NCI-H69 (cell line): ENCODE results near the gene LPIN3.
A peak's percentile ranks its signal among the peaks of the same experiment; 100 is the strongest.

Experiments
- DNase-seq: peaks from one replicate; lab custom pipeline; 2025; lab: John Stamatoyannopoulos, UW

The LPIN3 gene

DNA sequence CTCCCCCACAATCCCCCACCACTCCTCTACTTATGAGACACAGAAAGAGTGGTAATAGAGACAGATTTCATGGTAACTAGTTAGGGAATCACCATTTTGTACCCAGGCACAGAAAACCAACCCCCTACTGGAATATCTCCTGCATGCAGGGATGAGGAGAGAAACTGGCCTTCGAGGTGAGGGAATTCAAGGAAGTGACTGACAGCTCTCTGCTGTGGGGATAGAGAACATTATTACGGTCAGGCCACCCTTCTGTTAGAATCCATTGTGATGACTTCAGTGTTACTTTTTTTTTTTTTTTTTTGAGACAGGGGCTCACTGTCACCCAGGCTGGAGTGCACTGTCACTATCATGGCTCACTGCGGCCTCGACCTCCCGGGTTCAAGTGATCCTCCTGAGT lies 13.4 kb upstream of the LPIN3 start:
- no peak for DNase-seq

DNA sequence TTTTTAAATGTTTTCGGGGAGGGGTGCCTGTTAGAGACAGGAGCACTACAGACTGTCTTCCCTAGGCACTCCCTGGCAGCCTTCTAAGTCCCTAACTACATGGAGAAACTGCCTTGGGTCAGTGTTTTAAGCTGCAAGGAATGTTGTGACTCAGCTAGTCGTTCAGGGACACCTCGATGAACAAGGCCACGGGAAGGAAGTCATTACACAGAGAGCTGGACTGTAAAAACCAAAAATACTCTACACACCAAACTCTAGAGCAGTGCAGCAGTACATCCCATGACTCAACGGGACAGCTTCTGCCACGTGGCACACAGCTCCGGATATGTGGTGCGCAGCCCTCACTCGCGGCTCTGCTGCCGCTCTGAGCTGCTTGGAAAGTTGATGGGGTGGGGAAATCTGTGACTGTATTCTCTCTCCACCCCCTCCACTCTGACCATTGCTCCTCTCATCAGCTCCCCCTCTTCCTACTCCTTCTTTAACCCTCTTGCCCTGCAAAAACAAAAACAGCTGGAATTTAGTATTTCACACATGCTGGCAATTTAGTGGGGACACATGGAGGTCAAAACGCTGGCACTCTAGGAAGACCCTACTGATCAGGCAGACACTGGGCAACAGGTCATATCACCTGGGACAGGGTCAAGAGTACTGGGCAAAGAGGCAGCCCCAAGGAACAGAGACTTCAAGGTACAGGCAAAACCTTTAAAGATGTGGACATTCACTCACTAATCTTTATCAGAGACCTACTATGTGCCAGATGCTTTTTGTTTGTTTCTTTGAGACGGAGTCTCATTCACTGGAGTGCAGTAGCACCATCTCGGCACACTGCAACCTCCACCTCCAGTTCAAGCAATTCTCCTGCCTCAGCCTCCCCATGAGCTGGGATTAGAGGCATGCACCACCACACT lies 10.9 kb upstream of the LPIN3 start:
- no peak for DNase-seq

DNA sequence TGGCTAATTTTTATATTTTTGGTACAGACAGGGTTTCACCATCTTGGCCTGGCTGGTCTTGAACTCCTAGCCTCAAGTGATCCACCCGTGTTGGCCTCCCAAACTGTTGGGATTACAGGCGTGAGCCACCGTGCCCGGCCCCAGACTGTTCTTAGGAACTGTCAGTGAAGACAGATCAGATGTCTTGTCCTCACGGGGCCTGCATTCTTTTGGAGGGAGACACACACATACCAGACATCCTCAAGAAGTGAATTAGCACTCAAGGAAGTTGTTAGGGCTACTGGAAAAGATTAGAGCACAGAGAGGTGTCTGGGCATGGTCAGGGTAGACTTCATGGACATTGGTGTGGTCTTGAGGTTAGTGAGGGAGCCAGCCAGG lies 10.3 kb upstream of the LPIN3 start:
- no peak for DNase-seq

DNA sequence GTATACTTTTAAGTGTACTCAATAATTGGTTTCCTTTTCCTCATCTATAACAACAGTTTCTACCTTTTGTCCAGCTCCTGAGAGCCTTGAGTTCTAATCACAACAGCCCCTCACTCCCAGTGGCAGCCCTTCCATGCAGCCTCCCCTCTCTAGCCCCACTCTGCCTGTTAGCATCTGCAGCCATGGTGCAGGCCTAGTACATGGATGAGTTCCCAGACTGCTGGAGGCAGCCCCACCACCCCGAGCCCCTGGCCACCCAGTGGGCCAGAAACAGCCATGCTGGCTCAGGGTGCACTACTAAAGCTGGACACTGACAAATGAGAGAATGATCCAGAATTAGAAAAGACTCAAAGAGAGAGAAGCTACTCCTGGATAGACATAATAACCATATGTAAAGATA lies 9.7 kb upstream of the LPIN3 start:
- no peak for DNase-seq

DNA sequence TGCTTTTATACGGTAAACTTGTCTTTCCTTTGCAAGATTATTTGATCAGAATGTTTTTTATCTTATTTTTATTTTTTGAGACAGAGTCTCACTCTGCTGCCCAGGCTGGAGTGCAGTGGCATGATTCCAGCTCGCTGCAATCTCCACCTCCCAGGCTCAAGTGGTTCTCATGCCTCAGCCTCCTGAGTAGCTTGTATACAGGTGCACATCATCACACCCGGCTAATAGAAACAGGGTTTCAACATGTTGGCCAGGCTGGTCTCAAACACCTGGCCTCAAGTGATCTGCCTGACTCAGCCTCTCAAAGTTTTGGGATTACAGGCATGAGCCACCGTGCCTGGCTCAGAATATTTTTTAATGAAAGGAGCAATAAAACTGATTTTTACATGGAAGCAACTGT lies 8.9 kb upstream of the LPIN3 start:
- DNase-seq, result no peak

DNA sequence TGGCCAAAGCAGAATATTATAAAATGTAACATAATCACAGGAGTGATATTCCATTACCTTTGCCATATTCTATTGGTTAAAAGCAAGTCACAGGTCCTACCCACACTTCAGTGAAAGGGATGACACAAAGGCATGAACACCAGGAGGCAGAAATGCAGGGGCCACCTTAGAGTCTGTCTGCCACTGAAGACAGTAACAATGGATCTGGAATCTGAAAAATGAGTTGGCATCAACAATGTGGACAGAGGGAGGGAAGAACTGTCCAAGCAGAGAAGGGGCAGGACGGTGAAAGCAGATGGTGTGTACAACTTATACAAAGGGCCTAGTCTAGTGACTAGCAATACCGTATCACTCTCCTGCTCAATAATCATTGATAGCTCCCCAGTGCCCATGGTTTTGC lies 6.6 kb upstream of the LPIN3 start:
- no peak for DNase-seq

DNA sequence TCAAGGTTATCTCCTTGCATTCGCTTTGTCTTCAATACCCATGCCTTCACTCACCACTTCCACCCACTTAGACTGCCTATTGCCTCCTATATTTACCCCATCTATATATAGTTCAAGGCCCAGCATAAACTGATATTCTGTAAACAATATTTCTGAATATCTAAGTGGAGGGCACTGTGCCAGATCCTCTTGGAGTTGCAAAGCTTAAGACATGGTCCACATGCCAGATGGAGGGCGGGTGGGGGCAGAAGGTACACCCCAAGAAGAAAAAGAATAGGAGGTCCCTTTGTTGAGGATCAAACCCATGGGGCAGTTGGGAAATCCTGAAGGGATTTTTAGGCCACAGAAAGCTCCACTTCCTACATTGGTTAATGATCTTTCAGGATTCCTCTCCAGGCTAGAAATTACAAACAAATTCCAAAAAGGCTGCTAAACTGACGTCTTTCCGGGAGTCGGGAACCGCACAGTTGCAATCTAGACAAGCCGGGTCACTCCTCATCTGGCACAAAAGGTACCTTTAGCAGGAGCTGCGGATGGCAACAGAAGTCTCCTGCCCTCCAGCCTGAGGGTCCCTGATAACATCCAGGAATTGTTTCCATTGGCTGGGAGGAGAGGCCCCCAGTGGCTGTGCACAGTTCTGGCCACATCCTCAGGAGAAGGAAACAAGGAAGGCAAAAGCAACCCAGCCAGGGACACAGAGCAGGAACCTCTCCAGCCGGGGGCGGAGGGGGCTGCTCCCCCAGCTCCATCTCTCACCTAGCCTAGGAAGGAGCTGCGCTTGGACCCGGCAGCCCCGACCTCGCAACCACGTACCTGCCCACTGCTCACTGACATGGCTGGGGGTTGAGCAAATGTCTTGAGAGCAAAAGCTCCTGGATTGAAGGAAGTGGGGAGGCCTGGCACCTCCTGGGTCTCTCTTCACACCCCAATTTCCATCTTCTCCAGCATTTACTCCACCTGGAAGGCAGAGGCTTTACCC lies 5.9 kb upstream of the LPIN3 start:
- no peak for DNase-seq

DNA sequence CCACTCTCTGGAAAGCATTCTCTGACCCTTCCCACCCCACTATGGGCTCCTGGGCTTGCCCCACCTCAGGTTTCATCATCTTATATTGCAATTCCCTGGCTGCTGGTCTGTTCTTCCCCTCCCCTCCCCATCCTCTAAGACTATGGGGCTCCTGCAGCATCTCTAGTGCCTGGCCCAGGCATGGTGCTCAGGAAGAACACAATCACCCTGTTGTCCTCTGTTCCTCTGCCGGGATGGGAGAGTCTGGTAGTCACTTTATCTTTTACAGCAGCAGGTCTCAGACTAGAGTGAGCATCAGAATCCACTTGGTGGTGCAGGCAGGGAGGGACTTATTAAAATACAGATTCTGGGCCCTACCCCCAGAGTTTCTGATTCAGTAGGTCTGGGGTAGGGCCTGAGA lies 5.0 kb upstream of the LPIN3 start:
- DNase-seq, result no peak

DNA sequence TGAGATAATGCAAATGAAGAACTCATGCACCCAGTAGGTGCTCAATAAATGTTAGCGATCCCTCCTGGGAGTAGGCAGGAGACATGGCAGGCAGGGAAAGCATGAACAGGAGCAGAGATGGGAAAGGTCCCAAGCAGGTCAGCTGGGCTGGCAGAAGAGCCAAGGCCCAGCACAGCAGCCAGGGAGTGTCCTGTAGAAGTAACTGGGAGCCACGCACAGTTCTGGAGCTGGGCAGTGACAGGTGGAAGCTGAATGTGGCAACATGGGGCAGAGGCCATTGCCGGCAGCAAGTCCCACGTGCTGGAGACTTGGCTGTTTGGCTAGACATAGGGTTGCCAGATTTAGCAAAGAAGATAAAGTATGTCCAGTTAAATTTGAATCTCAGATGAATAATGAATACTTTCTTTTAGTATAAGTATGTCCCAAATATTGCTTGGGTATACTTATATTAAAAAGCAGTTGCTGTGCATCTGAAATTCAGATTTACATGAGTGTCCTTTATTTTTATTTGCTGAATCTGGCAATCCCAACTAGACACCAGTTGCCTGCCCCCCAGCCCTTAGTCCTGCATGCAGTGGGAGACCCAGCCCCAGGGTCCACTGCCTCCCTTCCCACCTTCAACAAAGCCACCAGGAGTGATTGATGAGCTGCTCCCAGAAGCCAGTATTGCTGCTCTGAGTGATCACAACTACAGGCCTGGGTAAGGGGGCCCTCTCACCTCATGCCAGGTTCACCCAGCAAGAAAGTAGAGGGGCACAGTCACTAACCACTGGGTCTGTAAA lies 3.7 kb upstream of the LPIN3 start:
- no peak for DNase-seq

DNA sequence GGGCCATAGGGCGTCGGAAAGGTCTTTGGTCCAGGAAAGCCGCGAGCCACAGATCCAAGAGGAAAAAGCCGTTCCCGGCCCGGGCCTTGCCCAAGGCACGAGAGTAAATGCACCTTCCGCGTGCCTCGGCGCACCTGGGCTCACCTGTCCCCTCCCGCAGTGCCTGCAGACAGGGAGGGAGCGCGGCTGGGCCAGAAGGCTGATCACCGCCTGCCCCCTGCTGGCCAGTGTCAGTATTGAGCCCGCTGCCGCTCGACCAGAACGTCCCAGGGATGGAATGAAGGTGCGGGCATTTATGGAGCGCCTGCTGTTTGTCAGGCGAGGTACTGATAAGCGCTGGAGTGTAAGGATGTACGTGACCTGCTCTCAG lies 679 bp upstream of the LPIN3 start:
- peak; percentile 85 for DNase-seq

DNA sequence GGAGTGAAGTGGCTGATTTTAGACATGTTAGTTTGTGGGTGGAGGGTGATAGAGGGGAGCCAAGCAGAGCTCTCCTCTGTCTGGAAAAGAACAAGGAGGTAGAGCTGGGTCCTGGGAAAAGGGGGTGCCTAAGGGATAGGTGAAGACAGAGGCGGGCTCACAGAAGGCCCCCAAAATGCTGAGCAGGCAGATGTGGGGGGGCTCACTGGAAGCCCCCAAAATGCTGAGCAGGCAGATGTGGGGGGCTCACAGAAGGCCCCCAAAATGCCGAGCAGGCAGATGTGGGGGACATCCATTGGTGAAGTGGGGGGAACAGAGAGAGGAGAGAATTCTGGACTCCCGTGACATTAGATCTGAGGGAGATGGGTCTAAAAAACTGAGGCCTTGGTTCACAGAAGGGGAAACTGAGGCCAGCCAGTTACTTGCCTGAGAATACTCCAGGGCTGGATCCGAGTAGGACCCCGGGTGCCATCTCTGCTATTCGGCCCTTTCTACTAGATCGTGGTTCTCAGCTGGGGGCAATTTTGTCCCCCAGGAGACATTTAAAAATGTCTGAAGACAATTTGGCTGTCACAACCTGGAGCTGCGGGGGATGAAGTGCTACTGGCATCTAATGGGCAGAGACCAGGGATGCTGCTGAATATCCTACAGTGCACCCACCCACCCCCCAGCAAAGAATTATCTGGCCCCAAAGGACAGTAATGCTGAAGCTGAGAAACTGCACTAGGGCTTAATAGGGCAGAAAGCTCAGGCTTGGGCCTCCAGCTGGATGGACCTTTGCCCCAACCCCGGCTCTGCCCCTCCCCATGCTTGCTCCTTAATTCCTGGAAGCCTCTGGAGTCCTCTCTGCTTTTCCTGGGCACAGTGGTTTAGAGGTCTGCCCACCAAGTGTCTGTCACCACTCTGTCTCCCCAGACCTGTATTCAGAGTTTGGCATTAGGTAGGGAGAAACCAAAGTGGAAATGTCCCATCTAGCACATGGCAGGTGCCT lies 2.1 kb downstream of the LPIN3 start:
- no peak for DNase-seq

DNA sequence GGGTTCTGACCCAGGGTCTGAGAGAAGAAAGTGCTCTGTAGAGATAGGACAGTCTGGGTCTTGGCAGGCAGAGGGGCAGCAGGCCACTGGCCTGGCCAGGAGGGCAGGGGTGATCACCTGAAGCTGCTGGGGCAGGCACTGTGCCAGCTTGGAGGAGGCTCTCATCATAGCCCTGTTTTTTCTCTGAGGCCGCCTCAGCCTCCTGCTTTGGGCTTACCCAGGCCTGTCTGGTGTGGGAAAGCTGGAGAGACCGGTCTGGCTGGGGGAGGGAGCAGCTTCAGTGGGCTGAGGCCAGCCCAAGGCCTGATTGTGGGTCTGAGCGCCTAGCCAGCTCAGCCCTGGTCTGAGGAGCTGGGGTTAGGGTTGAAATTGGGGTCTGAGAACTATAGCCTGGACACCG lies 3.9 kb downstream of the LPIN3 start:
- no peak for DNase-seq

DNA sequence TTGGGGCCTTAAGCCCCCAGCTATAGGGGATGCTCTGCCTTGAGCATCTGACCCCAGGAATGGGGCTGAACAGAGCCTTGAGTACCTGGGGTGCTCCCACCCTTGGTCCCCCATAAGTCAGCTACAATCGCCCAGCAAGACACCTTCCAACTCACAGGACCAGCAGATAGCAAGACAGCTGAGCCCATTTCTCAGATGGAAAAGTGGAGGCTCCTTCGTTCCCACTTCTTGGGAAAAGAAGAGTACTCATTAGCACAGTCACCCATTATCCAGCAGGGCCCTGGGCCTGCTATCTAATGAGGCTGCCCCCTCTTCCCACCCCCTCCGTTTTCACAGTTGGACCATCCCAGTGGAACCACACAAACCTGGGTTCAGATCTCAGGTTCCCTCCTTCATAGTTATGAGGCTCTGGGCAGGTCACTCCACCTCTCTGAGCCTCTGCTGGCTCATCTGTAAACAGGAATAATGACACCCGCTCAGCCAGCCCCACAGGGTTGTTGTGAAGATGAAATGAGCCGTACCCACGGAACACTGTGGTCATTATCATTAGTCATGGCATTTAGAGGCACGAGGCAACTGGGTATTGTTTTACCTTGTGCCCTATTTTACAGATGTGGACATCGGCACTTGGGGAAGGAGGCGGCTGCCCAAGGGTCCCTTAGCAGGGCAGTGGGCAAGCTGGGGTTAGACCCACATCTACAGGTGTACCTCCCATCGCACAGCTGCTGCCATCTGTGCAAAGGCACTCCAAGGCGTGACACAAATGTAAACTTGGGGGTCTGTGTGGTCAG lies 4.5 kb downstream of the LPIN3 start:
- peak; percentile 77 for DNase-seq

DNA sequence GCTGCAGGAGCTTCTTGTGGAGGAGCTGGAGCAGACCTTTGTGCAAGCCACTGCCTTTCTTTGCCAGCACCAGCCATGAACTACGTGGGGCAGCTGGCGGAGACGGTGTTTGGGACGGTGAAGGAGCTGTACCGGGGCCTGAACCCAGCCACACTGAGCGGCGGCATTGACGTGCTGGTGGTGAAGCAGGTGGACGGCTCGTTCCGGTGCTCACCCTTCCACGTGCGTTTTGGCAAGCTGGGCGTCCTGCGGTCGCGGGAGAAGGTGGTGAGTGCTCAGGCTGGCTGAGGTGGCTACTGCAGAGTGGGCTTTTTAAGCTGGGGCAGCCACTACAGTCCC lies 5.1 kb downstream of the LPIN3 start:
- DNase-seq, result no peak

DNA sequence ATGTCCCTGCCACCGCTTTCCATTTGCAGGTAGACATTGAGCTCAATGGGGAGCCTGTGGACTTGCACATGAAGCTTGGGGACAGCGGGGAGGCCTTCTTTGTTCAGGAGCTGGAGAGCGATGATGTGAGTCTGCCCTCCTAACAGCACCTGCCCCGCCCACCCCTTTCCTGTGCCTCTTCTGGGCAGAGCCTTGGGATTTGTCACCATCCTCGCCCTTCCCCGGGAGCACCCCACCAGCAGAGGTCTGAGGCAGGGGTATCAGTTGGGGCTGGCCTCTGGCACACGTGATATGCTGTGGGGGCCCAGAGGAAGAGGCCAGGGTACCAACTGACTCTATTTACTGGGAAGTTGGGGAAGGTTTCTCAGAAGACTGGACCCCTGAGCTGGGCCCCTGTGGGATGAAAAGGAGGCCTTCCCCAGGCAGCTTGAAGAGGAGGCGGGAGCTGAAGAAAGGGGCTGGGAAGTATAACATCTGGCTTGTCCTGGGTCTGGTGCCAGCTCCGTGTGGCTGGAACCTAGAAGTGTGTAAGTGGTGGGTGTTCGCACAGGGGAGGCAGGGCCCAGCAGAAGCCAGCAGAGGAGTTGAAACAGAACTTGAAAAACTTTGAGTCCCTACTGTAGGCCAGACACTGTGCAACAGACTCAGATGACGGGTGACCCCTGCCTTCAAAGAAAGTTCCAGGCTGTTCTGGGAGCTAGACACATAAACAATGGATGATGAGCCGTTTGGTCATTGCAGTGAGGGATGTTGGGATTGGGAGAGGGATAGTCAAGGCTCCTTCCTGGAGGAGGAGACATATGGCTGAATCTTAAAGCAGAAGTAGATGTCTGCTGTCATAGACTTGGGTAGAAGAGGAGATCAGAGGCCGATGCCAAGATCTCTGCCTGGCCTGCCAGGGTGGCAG lies 7.2 kb downstream of the LPIN3 start:
- DNase-seq, result no peak

DNA sequence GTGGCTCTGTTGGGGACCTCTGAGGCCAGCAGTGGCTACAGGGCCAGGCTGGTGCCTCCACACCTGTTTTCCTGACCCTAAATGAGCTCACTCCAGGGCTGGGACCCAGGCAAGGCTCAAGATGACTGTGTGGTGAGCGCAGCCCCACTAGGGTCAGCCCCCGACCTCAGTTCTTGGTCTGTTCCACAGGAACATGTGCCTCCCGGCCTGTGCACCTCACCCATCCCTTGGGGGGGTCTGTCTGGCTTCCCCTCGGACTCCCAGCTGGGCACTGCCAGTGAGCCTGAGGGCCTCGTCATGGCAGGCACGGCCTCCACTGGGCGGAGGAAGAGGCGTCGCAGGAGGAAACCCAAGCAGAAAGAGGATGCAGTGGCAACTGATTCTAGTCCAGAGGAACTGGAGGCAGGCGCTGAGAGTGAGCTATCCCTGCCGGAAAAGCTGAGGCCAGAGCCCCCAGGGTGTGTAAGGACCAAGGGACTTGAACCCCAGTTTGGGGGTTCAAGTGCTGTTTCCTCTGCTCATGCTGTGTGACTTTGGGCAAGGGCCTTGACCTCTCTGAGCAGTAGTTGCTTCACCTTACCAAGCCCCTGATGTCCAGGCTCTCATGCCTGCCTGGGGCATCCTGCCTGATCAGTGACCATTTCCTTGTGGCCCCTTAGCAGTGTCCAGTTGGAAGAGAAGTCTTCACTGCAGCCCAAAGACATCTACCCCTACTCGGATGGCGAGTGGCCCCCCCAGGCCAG lies 8.0 kb downstream of the LPIN3 start:
- no peak for DNase-seq

DNA sequence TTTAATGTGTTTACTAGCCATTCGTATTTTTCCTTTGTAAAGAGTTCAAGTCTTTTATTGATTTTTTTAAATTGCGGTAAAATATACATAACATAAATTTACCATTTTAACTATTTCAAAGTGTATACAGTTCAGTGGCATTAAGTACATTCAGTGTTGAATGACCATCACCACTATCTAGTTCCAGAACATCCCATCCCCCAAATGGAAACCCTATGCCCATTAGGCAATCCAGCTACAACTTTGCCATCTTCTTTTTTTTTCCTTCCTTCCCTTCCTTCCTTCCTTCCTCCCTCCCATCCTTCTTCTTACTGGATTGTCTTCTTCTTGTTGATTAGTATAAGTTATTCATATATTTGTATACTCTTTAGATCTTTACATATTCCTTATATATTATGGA lies 8.6 kb downstream of the LPIN3 start:
- DNase-seq, result no peak

DNA sequence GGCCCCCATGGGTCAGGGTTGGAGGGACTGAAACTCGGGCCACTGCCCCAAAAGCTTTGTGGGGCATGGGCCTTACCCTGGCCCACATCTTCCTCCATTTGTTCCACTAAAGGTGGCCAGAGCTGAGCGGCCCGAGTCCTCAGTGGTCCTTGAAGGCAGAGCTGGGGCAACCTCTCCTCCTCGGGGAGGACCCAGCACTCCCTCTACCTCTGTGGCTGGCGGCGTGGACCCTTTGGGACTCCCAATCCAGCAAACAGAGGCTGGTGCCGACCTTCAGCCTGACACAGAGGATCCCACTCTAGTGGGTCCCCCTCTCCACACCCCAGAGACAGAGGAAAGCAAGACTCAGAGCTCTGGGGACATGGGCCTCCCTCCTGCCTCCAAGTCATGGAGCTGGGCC lies 9.3 kb downstream of the LPIN3 start:
- DNase-seq, result no peak
